ENCODE measurements around the gene SSRP1. TPM values are rescaled to one million over a fixed set of nuclear protein-coding genes. Genes with fewer than 3 reads are reported as not detected.

The SSRP1 gene
- total and polyA plus RNA-seq, 2 of the 13 experiments (the other 11 are each of a cell fraction or from before 2014, with no cell fraction given), result 93.6 to 129 TPM

DNA sequence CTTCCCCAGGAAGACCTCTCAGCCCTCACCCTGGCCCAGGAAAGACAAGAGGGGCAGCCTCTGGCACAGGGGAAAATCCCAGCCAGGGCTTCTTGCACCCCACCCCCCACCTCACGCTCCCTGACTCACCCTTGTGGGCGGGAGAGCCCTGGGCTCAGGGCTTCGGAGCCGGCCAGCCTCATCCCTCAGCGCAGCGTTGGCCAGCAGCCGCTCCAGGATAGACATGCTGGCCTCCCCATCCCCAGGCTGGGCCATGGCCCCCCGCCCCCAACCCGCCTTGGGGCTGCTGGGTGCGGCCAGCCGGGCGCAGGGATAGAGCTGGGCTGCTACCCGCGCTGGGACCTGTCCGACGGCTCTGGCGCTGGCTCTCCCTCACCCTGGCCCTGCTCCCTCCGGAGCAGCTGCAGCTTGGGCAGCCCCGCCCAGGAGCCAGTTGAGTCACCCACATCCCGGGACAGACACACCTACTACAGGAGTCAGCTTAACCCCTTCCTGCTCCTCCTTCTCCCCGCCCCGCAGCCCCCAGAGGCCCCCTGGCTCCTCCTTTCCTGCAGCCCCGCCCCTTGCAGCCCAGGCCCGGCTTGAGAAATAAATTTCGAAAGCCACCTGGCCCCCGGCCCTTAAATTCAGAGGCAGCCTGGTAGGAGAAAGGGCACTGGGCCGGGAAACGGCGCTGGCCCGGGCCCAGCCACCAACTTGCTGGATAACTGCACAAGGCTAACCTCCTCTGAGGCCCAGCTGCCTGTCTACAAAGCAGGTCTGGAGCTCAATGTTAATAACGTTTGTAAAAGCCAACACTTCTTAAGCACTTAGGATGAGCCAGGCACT lies 24.4 kb downstream of the SSRP1 start (continued):
- TF ChIP-seq, protein P1, sequence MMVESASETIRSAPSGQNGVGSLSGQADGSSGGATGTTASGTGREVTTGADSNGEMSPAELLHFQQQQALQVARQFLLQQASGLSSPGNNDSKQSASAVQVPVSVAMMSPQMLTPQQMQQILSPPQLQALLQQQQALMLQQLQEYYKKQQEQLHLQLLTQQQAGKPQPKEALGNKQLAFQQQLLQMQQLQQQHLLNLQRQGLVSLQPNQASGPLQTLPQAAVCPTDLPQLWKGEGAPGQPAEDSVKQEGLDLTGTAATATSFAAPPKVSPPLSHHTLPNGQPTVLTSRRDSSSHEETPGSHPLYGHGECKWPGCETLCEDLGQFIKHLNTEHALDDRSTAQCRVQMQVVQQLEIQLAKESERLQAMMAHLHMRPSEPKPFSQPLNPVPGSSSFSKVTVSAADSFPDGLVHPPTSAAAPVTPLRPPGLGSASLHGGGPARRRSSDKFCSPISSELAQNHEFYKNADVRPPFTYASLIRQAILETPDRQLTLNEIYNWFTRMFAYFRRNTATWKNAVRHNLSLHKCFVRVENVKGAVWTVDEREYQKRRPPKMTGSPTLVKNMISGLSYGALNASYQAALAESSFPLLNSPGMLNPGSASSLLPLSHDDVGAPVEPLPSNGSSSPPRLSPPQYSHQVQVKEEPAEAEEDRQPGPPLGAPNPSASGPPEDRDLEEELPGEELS (CRISPR knock-in tag; IDR thresholded peaks at IDR 0.05), result no peak
- TF ChIP-seq ETV5 (CRISPR knock-in tag; IDR thresholded peaks at IDR 0.05; ENCODE audit: borderline replicate concordance) (no peak), PAWR (CRISPR knock-in tag; IDR thresholded peaks at IDR 0.05; ENCODE audit: borderline replicate concordance) (no peak), ZNF616 (CRISPR knock-in tag; IDR thresholded peaks at IDR 0.05; ENCODE audit: low read depth) (no peak), ZNF780A (CRISPR knock-in tag; IDR thresholded peaks at IDR 0.05) (no peak), NFE2L1 (CRISPR knock-in tag; IDR thresholded peaks at IDR 0.05; ENCODE audit: borderline replicate concordance) (no peak), SYNCRIP (IDR thresholded peaks at IDR 0.05; ENCODE audit: insufficient read depth, low read depth, low read length) (no peak), MXD1 (CRISPR knock-in tag; IDR thresholded peaks at IDR 0.05) (no peak), SNAPC2 (CRISPR knock-in tag; IDR thresholded peaks at IDR 0.05) (no peak), CEBPG (CRISPR knock-in tag; IDR thresholded peaks at IDR 0.05) (peak; percentile 4; the same call in 1 of the 2 replicates), ZNF431 (CRISPR knock-in tag; IDR thresholded peaks at IDR 0.05; ENCODE audit: borderline replicate concordance, low read depth) (no peak), SKI (IDR thresholded peaks at IDR 0.05; ENCODE audit: partially characterized antibody) (no peak), LCORL (IDR thresholded peaks at IDR 0.05) (no peak), LCORL (CRISPR knock-in tag; IDR thresholded peaks at IDR 0.05) (peak; percentile 60; the same call in 1 of the 2 replicates), ZNF773 (CRISPR knock-in tag; IDR thresholded peaks at IDR 0.05; ENCODE audit: borderline replicate concordance) (no peak), ARID2 (CRISPR knock-in tag; IDR thresholded peaks at IDR 0.05; ENCODE audit: borderline replicate concordance) (no peak)
- TF ChIP-seq, protein P2, sequence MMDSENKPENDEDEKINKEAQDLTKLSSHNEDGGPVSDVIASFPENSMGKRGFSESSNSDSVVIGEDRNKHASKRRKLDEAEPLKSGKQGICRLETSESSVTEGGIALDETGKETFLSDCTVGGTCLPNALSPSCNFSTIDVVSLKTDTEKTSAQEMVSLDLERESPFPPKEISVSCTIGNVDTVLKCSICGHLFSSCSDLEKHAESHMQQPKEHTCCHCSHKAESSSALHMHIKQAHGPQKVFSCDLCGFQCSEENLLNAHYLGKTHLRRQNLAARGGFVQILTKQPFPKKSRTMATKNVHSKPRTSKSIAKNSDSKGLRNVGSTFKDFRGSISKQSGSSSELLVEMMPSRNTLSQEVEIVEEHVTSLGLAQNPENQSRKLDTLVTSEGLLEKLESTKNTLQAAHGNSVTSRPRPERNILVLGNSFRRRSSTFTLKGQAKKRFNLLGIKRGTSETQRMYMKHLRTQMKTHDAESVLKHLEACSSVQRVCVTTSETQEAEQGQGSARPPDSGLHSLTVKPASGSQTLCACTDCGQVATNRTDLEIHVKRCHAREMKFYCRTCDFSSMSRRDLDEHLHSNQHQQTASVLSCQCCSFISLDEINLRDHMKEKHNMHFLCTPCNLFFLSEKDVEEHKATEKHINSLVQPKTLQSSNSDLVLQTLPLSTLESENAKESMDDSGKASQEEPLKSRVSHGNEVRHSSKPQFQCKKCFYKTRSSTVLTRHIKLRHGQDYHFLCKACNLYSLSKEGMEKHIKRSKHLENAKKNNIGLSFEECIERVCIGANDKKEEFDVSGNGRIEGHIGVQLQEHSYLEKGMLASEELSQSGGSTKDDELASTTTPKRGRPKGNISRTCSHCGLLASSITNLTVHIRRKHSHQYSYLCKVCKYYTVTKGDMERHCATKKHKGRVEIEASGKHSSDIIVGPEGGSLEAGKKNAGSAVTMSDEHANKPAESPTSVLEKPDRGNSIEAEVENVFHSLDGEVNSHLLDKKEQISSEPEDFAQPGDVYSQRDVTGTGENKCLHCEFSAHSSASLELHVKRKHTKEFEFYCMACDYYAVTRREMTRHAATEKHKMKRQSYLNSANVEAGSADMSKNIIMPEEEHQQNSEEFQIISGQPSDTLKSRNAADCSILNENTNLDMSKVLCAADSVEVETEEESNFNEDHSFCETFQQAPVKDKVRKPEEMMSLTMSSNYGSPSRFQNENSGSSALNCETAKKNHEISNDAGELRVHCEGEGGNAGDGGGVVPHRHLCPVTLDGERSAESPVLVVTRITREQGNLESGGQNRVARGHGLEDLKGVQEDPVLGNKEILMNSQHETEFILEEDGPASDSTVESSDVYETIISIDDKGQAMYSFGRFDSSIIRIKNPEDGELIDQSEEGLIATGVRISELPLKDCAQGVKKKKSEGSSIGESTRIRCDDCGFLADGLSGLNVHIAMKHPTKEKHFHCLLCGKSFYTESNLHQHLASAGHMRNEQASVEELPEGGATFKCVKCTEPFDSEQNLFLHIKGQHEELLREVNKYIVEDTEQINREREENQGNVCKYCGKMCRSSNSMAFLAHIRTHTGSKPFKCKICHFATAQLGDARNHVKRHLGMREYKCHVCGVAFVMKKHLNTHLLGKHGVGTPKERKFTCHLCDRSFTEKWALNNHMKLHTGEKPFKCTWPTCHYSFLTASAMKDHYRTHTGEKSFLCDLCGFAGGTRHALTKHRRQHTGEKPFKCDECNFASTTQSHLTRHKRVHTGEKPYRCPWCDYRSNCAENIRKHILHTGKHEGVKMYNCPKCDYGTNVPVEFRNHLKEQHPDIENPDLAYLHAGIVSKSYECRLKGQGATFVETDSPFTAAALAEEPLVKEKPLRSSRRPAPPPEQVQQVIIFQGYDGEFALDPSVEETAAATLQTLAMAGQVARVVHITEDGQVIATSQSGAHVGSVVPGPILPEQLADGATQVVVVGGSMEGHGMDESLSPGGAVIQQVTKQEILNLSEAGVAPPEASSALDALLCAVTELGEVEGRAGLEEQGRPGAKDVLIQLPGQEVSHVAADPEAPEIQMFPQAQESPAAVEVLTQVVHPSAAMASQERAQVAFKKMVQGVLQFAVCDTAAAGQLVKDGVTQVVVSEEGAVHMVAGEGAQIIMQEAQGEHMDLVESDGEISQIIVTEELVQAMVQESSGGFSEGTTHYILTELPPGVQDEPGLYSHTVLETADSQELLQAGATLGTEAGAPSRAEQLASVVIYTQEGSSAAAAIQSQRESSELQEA (CRISPR knock-in tag; IDR thresholded peaks at IDR 0.05; ENCODE audit: not compliant biosample characterization), result no peak
- TF ChIP-seq, protein P3, sequence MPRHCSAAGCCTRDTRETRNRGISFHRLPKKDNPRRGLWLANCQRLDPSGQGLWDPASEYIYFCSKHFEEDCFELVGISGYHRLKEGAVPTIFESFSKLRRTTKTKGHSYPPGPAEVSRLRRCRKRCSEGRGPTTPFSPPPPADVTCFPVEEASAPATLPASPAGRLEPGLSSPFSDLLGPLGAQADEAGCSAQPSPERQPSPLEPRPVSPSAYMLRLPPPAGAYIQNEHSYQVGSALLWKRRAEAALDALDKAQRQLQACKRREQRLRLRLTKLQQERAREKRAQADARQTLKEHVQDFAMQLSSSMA (CRISPR knock-in tag; IDR thresholded peaks at IDR 0.05), result no peak

Measured in HepG2 (cell line).